ENCODE data around the gene SLC4A3. TPM values are rescaled to one million over a fixed set of nuclear protein-coding genes. Genes with fewer than 3 reads are reported as not detected.

Gene SLC4A3
- total RNA-seq, 4 donors from 2014 or later: 10.4 to 30.6 (median 12.4) TPM

DNA sequence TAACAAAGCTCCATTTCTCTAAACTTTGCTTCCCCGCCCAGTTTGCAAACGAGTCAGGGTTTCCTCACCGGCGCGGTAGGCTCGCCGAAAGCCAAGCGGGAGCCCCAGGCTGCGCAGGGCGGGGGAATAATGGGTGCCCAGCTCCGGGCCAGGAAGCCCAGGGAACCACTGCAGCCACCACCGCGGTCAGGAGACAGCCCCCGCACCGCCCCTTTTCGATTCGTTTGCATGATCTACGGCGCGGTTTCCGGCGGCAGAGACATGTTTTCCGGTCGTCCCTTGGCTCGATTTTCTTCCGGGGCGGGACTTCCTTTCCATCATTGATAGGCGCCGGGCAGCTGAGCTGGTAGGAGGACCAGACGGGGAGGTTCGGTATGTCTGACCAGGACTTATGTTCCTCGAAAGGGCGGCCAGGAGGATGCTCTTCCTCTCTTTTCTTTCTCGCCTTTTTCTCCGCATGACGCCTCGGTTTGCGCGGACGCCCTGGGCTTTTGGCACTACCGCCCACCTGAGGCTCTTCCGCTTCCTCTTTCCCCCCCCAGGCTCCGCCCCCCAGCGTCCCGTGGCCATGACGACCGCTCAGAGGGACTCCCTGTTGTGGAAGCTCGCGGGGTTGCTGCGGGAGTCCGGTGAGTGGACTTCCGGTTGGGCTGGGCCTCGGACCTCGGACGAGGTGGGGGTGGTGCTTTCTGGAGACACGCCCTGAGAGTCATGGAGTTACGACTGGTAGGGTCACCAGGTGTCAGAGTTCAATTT is 29.7 kb upstream of the SLC4A3 start, which contains the start of gene STK11IP:
TSS of gene STK11IP (plus strand) at position 306 of the 756 bp plus-strand sequence. CDS start at position 569, 263 bp downstream.
- no peaks in the 10 kb centered on the region for H3K9me3 ChIP-seq
- peaks cover 0 to 20% (median 13%) of the 10 kb centered on the region in 3 donors for H3K4me1 ChIP-seq
- H3K27me3 ChIP-seq: no peaks in the 10 kb centered on the region
- H3K27ac ChIP-seq: peak within 1 kb of the TSS; percentile 88 to 93 (median 90)
- TF ChIP-seq POLR2AphosphoS5 (IDR thresholded peaks at IDR 0.05): peak; percentile 83
- peak; percentile 76 to 86 for TF ChIP-seq POLR2A (IDR thresholded peaks at IDR 0.05)
- TF ChIP-seq CTCF (IDR thresholded peaks at IDR 0.05): peak in 1 of 4 experiments; percentile 22
- TF ChIP-seq EP300 (IDR thresholded peaks at IDR 0.05): no peak
- peak within 1 kb of the TSS; percentile 70 to 72 for H3K4me3 ChIP-seq
- peak; percentile 96 for ATAC-seq
- H3K36me3 ChIP-seq: peaks cover 0 to 20% of the 10 kb centered on the region in 2 donors
- 0 to 1% methylated on average over 13 to 21 of the region's 57 CpGs for WGBS, 2 donors (ENCODE audit: low coverage in 1 of 2)

- 23 to 27% methylated on average over 6 to 7 of the region's 9 CpGs for WGBS, 2 donors (ENCODE audit: low coverage in 1 of 2)
- H3K4me3 ChIP-seq: peak overlapping the region; percentile 70 to 72
- TF ChIP-seq CTCF (IDR thresholded peaks at IDR 0.05) (no peak), POLR2A (IDR thresholded peaks at IDR 0.05) (no peak)
- peaks cover 0 to 20% (median 13%) of the 10 kb centered on the region in 3 donors for H3K4me1 ChIP-seq
- H3K9me3 ChIP-seq: no peaks in the 10 kb centered on the region
- no peak for ATAC-seq
- H3K36me3 ChIP-seq: peaks cover 0 to 28% of the 10 kb centered on the region in 2 donors
- H3K27me3 ChIP-seq: no peaks in the 10 kb centered on the region
- peak overlapping the region; percentile 88 to 93 (median 90) for H3K27ac ChIP-seq
Measured at GRCh38 chr2:219598308-219599078, 28.9 kb upstream of the SLC4A3 start.

- TF ChIP-seq POLR2A (IDR thresholded peaks at IDR 0.05) (no peak), CTCF (IDR thresholded peaks at IDR 0.05) (no peak), POLR2AphosphoS5 (IDR thresholded peaks at IDR 0.05) (no peak), EP300 (IDR thresholded peaks at IDR 0.05) (no peak)
- Histone ChIP-seq H3K27me3 (no peaks in the 10 kb centered on the region), H3K36me3 (peaks cover 0 to 81% of the 10 kb centered on the region in 2 donors), H3K4me3 (no peak overlapping the region), H3K9me3 (no peaks in the 10 kb centered on the region), H3K27ac (no peak overlapping the region), H3K4me1 (peaks cover 0 to 10% (median 0%) of the 10 kb centered on the region in 3 donors)
- 82 to 100% methylated on average over 1 to 5 of the region's 5 CpGs for WGBS, 2 donors (ENCODE audit: low coverage in 1 of 2)
- ATAC-seq: no peak
Measured at GRCh38 chr2:219603771-219604170, 23.7 kb upstream of the SLC4A3 start.

DNA sequence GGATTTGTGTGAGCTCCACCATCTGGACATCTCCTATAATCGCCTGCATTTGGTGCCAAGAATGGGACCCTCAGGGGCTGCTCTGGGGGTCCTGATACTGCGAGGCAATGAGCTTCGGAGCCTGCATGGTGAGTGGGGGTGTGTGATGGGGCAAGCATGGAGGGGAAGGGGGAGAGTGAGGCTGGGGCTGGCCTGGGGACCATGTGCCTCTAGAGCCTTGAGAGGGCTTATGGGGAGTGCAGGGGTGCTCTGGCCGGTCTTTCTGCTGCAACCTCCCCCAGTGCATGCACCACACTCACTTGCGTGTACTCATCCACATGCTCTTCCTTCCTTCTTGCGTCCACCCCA is 21.8 kb upstream of the SLC4A3 start:
- ATAC-seq: no peak
- Histone ChIP-seq H3K36me3 (peaks cover 0 to 97% of the 10 kb centered on the region in 2 donors), H3K27me3 (no peaks in the 10 kb centered on the region), H3K27ac (no peak overlapping the region), H3K9me3 (no peaks in the 10 kb centered on the region), H3K4me3 (no peak overlapping the region), H3K4me1 (peaks cover 0 to 21% (median 0%) of the 10 kb centered on the region in 3 donors)
- no peak for TF ChIP-seq CTCF (IDR thresholded peaks at IDR 0.05)
- no peak for TF ChIP-seq EP300 (IDR thresholded peaks at IDR 0.05)
- TF ChIP-seq POLR2A (IDR thresholded peaks at IDR 0.05): no peak
- no peak for TF ChIP-seq POLR2AphosphoS5 (IDR thresholded peaks at IDR 0.05)
- 60 to 77% methylated on average over 2 to 3 of the region's 6 CpGs for WGBS, 2 donors (ENCODE audit: low coverage in 1 of 2)

Measured in gastroesophageal sphincter (tissue), 4 donors.